ENCODE data around the gene AMD1. TPM values are rescaled to one million over a fixed set of nuclear protein-coding genes. Genes with fewer than 3 reads are reported as not detected.

The AMD1 gene
- total RNA-seq, 2 experiments from 2014 or later: 74.3 to 90.0 TPM

- Histone ChIP-seq H2AFZ (ENCODE audit: low read length) (no peak overlapping the region), H4K20me1 (ENCODE audit: insufficient read depth, low read length) (peaks cover 68% of the 10 kb centered on the region)
- BruUV-seq (replicated peaks): no TSS peak
These were observed 3.0 kb downstream of the AMD1 start for GRCh38 chr6:110877569-110877968.

DNA sequence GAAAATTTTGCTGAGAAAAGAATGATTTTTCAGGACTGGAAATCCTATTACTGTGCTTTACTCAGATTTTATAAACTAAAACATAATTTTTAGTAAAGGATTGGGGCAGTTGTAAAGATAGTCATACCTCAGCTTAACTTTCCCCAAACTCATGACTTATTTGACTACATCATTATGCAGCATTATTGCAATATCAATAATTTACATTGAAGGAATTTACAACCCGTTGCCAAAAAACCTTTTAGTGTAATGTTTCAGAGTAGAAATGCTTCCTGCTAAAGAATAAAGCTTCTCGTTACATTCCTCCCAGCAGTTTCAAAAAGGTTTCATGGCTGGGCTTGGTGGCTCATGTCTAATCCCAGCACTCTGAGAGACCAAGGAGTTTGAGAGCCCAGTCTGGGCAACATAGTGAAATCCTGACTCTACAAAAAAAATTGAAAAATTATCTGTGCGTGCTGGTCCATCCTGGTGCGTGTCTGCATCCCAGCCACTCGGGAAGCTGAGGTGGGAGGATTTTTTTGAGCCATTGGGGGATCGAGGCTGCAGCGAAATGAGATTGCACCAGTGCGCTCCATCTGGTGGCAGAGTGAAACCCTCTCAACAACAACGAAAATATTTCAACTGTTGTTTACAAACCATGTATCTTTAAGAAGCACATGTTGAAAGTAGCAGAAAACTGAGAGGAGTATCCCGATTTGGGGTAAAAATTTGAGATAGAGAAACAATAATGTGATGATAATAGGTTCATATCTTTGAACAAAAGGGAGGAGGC is 4.4 kb downstream of the AMD1 start:
- intact Hi-C loops (cut with micrococcal nuclease; ENCODE audit: unreplicated experiment): loop anchor here (1.0 to 10.0 kb wide), 4 partner anchors 103 to 694 kb away; partner anchors contain the start of genes CDC40, REV3L and RPF2
- peak; percentile 54 for DNase-seq (ENCODE audit: low spot score)
- no peak overlapping the region for H2AFZ ChIP-seq (ENCODE audit: low read length)
- H3K4me3 ChIP-seq (ENCODE audit: low read depth, low read length, poor library complexity, severe bottlenecking): peak overlapping the region; percentile 94
- TF ChIP-seq, protein P1, sequence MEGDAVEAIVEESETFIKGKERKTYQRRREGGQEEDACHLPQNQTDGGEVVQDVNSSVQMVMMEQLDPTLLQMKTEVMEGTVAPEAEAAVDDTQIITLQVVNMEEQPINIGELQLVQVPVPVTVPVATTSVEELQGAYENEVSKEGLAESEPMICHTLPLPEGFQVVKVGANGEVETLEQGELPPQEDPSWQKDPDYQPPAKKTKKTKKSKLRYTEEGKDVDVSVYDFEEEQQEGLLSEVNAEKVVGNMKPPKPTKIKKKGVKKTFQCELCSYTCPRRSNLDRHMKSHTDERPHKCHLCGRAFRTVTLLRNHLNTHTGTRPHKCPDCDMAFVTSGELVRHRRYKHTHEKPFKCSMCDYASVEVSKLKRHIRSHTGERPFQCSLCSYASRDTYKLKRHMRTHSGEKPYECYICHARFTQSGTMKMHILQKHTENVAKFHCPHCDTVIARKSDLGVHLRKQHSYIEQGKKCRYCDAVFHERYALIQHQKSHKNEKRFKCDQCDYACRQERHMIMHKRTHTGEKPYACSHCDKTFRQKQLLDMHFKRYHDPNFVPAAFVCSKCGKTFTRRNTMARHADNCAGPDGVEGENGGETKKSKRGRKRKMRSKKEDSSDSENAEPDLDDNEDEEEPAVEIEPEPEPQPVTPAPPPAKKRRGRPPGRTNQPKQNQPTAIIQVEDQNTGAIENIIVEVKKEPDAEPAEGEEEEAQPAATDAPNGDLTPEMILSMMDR (conservative IDR thresholded peaks at IDR 0.05; ENCODE audit: low read length): peak; percentile 88
- no peak for TF ChIP-seq EZH2phosphoT487 (IDR thresholded peaks at IDR 0.05; ENCODE audit: borderline replicate concordance, low read depth, low read length)
- peaks cover 76% of the 10 kb centered on the region for H4K20me1 ChIP-seq (ENCODE audit: insufficient read depth, low read length)
- peaks cover 72% of the 10 kb centered on the region for H3K36me3 ChIP-seq (ENCODE audit: insufficient read depth, low read length)
- H3K9me3 ChIP-seq (ENCODE audit: low read length): no peaks in the 10 kb centered on the region
- peak overlapping the region; percentile 32 for H3K27ac ChIP-seq (ENCODE audit: low read depth, low read length, poor library complexity, severe bottlenecking)
- peaks cover 60% of the 10 kb centered on the region for H3K4me1 ChIP-seq (ENCODE audit: insufficient read depth, low read length, poor library complexity, severe bottlenecking)
- no peaks in the 10 kb centered on the region for H3K9me2 ChIP-seq (ENCODE audit: insufficient read depth, low read length)
- peaks cover 95% of the 10 kb centered on the region for H3K79me2 ChIP-seq (ENCODE audit: insufficient read depth, low read depth, low read length)
- ChIA-PET CTCF (ENCODE audit: unreplicated experiment) (interaction anchor here (1.0 to 1.5 kb wide), 2 partner anchors 197 to 202 kb away, joined by 3 to 6 read pairs; no protein-coding TSS in a partner anchor), POLR2A (interaction anchor here (0.5 to 4.3 kb wide), 9 partner anchors 7 to 196 kb away, joined by 3 to 47 read pairs (median 4); partner anchors contain the start of gene CDK19)
- BruUV-seq (replicated peaks): no TSS peak
- H3K4me2 ChIP-seq (ENCODE audit: low read length): peak overlapping the region; percentile 91

More at GRCh38 chr6:110877569-110877968, 3.0 kb downstream of the AMD1 start:
- peak overlapping the region; percentile 73 for H3K27ac ChIP-seq (ENCODE audit: low read depth, low read length, poor library complexity, severe bottlenecking)
- no peaks in the 10 kb centered on the region for H3K9me2 ChIP-seq (ENCODE audit: insufficient read depth, low read length)
- peak overlapping the region; percentile 94 for H3K4me3 ChIP-seq (ENCODE audit: low read depth, low read length, poor library complexity, severe bottlenecking)
- H3K4me1 ChIP-seq (ENCODE audit: insufficient read depth, low read length, poor library complexity, severe bottlenecking): peaks cover 57% of the 10 kb centered on the region
- intact Hi-C loops (cut with micrococcal nuclease; ENCODE audit: unreplicated experiment): loop anchor here (5.0 to 10.0 kb wide), 3 partner anchors 105 to 693 kb away; partner anchors contain the start of genes CDC40, REV3L and RPF2
- ChIA-PET CTCF (ENCODE audit: unreplicated experiment) (interaction anchor here (1.6 kb wide), 1 partner anchor 195 kb away, joined by 4 read pairs; no protein-coding TSS in a partner anchor), POLR2A (interaction anchor here (0.7 to 4.3 kb wide), 5 partner anchors 10 to 67 kb away, joined by 3 to 47 read pairs (median 6); partner anchors contain the start of gene CDK19)
- TF ChIP-seq EZH2phosphoT487 (IDR thresholded peaks at IDR 0.05; ENCODE audit: borderline replicate concordance, low read depth, low read length): no peak
- TF ChIP-seq, protein P1 (conservative IDR thresholded peaks at IDR 0.05; ENCODE audit: low read length): no peak
- no peak for DNase-seq (ENCODE audit: low spot score)
- H3K9me3 ChIP-seq (ENCODE audit: low read length): no peaks in the 10 kb centered on the region
- peaks cover 88% of the 10 kb centered on the region for H3K79me2 ChIP-seq (ENCODE audit: insufficient read depth, low read depth, low read length)
- peak overlapping the region; percentile 91 for H3K4me2 ChIP-seq (ENCODE audit: low read length)
- H3K36me3 ChIP-seq (ENCODE audit: insufficient read depth, low read length): peaks cover 61% of the 10 kb centered on the region

Measured in OCI-LY7 (cell line).